Measurements from ENCODE around the gene ZC3H10. TPM values are rescaled to one million over a fixed set of nuclear protein-coding genes. Genes with fewer than 3 reads are reported as not detected.
A peak's percentile ranks its signal among the peaks of the same experiment; 100 is the strongest.
"Not testable (repeated sequence)": the region's sequence is repeated elsewhere in the genome, so short reads cannot be mapped to it uniquely, and the experiment has no call there.

The ZC3H10 gene
- polyA plus RNA-seq, 1 donor: 3.6 TPM

DNA sequence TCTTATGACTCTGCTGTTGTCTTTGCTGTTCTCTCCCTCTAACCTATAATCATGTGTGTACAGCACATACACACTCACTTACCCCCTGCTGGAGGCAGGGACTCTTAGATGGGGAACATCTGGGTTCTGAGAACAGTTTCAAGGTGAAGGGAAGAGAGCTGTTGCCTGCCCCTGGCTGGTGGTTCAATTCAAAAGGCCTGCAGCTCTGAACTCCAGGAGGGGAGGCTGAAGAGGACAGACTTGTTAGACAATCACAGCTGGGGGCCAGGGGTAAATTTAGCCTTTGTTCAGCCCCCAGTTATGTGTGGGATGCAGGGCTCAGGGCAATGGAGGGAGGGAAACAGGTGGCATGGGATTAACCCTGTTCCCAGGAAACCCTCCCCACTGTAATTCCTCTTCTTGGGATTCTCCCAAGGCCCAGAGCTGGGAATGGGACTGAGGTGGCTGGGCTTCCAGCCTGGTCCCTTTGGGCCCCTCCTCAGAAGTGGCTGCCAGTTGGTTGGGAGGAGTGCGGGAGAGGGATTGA, 36.2 kb downstream of the ZC3H10 start:
- no peak for DNase-seq (ENCODE audit: low read depth)

GRCh38 chr12:56154818-56155217, 36.8 kb downstream of the ZC3H10 start:
- DNase-seq (ENCODE audit: low read depth): no peak

DNA sequence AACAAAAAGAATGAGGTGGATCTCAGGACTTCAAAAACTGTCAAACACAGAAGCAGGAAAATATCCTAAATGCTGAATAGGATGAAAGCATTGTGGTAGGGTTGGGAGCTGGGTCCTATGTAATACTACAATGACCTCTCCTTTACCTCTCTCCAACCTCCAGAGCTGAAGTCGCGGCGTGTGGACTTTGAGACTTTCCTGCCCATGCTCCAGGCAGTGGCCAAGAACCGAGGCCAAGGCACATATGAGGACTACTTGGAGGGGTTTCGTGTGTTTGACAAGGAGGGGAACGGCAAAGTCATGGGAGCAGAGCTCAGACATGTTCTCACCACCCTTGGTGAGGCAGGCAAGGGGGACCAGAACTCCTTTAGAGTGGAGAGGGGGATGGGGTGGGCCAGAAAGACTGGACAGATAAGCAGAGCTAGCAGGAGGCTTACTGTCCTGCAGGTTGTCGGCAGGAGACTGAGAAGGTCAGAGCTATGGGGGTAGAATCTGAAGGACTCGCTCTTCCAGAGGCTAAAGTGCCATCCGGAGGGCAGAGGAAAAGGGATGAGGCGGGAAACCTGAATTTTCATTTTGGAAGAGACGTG, 37.3 kb downstream of the ZC3H10 start:
- no peak for DNase-seq (ENCODE audit: low read depth)

DNA sequence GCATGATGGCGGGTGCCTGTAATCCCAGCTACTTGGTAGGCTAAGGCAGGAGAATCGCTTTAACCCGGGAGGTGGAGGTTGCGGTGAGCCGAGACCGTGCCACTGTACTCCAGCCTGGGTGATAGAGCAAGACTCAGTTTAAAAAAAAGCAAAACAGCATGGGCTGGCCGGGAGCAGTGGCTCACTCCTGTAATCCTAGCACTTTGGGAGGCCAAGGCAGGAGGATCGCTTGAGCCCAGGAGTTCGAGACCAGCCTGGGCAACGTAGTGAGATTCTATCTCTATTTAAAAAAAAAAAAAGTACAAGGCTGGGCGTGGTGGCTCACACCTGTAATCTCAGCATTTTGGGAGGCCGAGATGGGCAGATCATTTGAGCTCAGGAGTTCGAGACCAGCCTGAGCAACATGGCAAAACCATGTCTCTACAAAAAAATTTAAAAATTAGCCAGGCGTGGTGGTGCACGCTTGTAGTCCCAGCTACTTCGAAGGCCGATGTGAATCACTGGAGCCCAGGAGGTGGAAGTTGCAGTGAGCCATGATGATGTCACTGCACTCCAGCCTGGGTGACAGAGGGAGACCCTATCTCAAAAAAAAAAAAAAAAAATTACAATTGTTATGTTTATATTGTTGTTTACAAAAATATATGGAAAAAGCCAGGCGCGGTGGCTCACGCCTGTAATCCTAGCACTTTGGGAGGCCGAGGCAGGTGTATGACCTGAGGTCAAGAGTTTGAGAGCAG, 38.6 kb downstream of the ZC3H10 start:
- DNase-seq (ENCODE audit: low read depth): not testable (repeated sequence)

- DNase-seq (ENCODE audit: low read depth): peak; percentile 78
These were observed 39.3 kb downstream of the ZC3H10 start for GRCh38 chr12:56157201-56158028.

- DNase-seq (ENCODE audit: low read depth): peak; percentile 98
These were observed 40.2 kb downstream of the ZC3H10 start, which contains the start of gene MYL6 for GRCh38 chr12:56158029-56158925. Gene MYL6, plus strand, starts transcription at chr12:56158359. Its CDS starts 43 bp downstream, at chr12:56158402.

DNA sequence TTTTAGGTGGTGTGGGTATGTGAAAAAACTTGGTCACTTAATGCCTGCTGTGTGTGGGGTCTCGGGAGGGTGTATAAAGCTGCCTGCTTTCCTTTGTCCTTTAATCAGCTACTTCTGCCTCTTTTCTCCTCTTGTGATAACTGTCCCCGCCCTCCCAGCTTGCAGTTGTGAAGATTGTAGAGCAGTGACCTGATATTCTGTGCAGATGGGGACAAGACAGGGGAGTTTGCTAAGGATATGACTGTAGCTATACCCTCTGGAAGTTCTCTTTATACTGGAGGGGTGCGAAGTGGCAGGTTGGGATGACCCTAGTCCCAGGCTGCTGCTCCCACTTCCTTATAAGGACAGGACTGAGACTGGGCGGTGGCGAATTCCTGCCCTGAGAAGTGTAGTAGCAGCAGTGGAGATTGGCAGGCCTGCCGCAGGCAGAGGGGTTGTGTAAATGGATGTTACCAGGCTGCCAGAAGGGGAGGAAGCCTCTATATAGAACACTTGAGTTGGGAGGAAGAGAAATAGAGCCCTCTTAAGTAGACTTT, 40.9 kb downstream of the ZC3H10 start:
- no peak for DNase-seq (ENCODE audit: low read depth)

GRCh38 chr12:56159482-56160192, 41.6 kb downstream of the ZC3H10 start:
- no peak for DNase-seq (ENCODE audit: low read depth)

DNA sequence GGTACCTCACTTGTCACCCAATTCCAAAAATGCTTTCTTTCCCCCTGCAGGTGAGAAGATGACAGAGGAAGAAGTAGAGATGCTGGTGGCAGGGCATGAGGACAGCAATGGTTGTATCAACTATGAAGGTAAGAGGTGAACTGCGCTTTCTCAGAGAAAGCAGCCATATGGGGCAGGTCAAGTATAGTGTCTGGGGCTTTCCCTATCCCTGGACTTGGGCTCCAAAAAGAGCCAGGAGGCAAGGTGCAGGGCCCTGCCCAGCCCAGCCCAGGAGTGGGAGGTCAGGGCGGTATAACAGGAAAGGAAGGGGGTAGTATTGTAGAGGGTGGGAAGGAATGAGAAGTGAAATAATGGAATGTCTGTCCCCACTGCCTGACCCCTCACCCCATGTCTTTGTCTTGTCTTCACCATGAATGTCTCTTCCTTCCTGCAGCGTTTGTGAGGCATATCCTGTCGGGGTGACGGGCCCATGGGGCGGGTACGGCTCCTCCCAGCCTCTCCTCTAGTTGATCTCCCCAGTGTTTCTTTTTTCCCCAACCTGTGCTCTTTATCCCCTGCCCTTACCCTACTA, 42.2 kb downstream of the ZC3H10 start:
- no peak for DNase-seq (ENCODE audit: low read depth)

- no peak for DNase-seq (ENCODE audit: low read depth)
These were observed 43.0 kb downstream of the ZC3H10 start for GRCh38 chr12:56160894-56161689.

- no peak for DNase-seq (ENCODE audit: low read depth)
These were observed 43.8 kb downstream of the ZC3H10 start for GRCh38 chr12:56161690-56162351.

GRCh38 chr12:56162468-56163290, 44.6 kb downstream of the ZC3H10 start:
- no peak for DNase-seq (ENCODE audit: low read depth)

GRCh38 chr12:56163533-56164344, 45.7 kb downstream of the ZC3H10 start:
- no peak for DNase-seq (ENCODE audit: low read depth)

- no peak for DNase-seq (ENCODE audit: low read depth)
These were observed 46.3 kb downstream of the ZC3H10 start for GRCh38 chr12:56164345-56164729.

DNA sequence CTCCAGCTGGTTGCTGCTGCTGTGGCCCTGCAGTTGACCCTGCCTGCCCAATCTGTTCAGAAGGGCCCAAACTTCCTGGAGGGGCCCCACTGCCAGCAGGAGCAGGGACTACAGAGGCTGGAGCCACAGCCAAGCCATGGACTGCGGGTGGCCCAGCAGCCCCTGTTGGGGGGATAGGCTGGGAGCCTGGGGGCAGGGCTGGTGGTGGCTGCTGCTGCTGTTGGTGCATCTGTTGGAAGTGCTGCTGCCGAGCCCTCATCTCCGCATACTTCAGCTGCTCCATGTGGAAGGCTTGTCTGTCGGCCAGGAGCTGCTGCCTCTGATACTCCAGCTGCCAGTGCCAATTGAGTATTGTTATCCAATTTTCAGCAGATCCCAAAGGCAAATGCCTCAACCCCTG, 47.3 kb downstream of the ZC3H10 start:
- DNase-seq (ENCODE audit: low read depth): no peak

GRCh38 chr12:56169229-56169759, 51.2 kb downstream of the ZC3H10 start:
- no peak for DNase-seq (ENCODE audit: low read depth)

GRCh38 chr12:56172839-56173238, 54.8 kb downstream of the ZC3H10 start:
- no peak for DNase-seq (ENCODE audit: low read depth)
